GM12874 (cell line): ENCODE results near the gene RBMS3.

ENCODE experiments used
- TF ChIP-seq, protein P1 (sequence below): IDR thresholded peaks from 2 replicates; pipeline ENCODE4 v1.5.1; 2011; ENCODE audit warnings: low read depth, mild to moderate bottlenecking, control low read depth, low read length, moderate library complexity; ENCODE audit not compliant: insufficient read depth

The RBMS3 gene

DNA sequence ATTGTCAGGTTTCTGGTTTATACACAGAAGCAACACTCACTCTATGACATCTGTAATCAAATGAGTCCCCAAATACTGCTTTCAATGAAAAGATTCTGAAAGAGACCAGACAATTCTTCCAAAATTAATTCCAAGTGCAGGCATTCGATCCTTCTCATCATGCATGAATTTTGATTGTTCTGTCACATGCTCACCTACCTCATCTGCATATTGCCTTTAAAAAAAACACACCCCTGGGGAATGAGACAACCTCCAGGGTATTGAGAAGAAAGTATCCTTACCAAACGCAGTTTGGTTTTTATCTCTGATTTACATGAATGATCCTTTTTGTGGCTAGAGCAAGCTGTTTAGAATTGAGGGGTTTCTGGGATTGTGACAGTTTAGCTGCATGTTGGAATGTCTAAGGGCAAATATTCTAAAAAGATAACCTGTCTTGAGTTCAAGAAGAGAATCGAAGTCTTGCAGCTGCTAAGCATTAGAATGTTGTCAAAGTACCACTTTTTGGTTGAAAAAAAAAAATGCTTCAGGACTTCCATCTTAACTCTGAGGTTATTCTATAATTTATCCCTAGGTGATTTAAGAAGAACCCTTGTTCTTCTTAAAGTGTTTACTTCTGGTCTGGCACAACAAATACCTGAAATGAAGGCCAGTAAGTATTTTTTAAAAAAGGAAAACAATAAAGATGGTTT is 653.1 kb downstream of the RBMS3 start:
- TF ChIP-seq, protein P1, sequence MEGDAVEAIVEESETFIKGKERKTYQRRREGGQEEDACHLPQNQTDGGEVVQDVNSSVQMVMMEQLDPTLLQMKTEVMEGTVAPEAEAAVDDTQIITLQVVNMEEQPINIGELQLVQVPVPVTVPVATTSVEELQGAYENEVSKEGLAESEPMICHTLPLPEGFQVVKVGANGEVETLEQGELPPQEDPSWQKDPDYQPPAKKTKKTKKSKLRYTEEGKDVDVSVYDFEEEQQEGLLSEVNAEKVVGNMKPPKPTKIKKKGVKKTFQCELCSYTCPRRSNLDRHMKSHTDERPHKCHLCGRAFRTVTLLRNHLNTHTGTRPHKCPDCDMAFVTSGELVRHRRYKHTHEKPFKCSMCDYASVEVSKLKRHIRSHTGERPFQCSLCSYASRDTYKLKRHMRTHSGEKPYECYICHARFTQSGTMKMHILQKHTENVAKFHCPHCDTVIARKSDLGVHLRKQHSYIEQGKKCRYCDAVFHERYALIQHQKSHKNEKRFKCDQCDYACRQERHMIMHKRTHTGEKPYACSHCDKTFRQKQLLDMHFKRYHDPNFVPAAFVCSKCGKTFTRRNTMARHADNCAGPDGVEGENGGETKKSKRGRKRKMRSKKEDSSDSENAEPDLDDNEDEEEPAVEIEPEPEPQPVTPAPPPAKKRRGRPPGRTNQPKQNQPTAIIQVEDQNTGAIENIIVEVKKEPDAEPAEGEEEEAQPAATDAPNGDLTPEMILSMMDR = no peak

DNA sequence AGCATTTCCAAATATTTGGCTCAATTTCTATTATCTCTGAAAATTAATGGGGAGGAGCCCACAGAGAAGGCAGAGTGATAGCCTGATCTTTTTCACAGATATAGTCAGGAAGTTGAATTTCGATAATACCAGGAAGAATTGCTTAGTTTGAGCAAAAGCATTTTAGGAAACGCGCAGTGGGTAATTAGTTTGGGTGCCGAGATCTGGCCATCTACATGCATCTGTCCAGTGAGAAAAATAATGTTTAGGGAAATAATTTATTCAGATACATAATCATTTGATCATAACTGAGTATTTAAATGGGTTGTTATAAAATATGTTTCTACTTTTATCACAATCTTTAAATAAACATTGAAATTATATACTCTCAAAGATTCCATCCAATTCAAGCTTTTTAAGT is 653.9 kb downstream of the RBMS3 start:
- TF ChIP-seq, protein P1 = no peak

DNA sequence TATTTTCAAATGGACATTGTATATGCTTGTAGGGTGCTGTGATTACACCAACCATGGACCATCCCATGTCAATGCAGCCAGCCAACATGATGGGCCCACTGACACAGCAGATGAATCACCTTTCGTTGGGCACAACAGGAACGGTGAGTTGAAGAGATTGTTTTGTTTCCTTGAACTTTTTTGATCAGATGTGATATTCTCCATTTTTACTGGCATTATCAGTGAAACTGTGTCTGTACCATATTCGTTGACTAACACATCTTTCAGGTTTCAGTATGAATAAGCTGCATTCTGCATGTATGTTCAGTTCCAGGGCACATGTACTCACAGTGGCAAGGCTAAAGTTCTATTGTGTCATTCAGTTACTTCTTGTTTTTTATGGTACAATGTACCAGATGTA is 655.2 kb downstream of the RBMS3 start:
- TF ChIP-seq, protein P1 = no peak

DNA sequence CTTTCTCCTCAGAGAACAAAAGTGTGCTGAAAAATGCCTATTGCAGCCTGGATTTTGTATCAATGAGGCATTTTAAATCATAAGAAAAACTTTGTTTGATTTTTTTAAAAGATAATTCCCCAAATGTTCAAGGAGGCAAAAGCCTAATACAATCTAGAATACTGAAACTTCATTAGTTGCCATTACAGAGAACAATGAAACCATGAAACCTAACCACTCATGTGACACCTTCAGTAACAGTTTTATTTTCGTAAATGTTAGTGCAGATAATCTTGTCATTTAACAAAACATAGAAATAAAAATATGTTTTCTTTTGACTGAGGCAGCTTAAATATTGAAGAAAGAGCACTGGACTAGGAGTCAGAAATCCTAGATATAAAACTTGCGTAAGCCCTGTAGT is 655.9 kb downstream of the RBMS3 start:
- TF ChIP-seq, protein P1 = no peak

GRCh38 chr3:29937185-29937584 is 656.3 kb downstream of the RBMS3 start:
- TF ChIP-seq, protein P1 = no peak

- TF ChIP-seq, protein P1 = no peak
Observed at GRCh38 chr3:29940759-29941323, 660.0 kb downstream of the RBMS3 start.

GRCh38 chr3:29942297-29942696 is 661.4 kb downstream of the RBMS3 start:
- TF ChIP-seq, protein P1 = no peak

GRCh38 chr3:29949131-29949530 is 668.3 kb downstream of the RBMS3 start:
- TF ChIP-seq, protein P1 = no peak
